ENCODE measurements around the gene TSPAN5.

TSPAN5 gene

DNA sequence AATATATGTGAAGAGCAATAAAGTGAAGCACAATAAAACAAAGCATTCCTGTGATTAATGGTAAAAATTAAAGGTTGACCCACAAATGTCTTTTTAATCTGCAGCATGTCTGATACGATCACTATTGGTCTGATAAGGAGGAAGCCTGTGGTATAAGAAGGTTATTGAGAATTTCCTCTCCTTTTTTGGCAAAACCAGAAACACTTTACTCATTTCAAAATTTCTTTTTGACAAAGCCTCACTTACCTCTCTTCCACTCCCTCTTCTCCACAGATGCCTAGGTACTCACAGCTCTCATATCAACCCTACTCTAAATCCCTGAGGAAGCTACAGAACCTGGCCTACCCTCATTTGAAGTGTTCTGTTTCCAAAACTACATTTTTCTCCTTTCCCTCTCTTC is 56.1 kb downstream of the TSPAN5 start:
- no peak for TF ChIP-seq CTCF (IDR thresholded peaks at IDR 0.05; ENCODE audit: borderline replicate concordance, insufficient read depth, low read depth, low read length)
- no peak overlapping the region for H3K4me3 ChIP-seq (ENCODE audit: low read depth, low read length)

- no peak for TF ChIP-seq CTCF (IDR thresholded peaks at IDR 0.05; ENCODE audit: borderline replicate concordance, insufficient read depth, low read depth, low read length)
Measured at GRCh38 chr4:98601708-98602107, 56.7 kb downstream of the TSPAN5 start.

GRCh38 chr4:98599617-98600205 is 58.7 kb downstream of the TSPAN5 start:
- TF ChIP-seq CTCF (IDR thresholded peaks at IDR 0.05; ENCODE audit: borderline replicate concordance, insufficient read depth, low read depth, low read length), result no peak
- H3K4me3 ChIP-seq (ENCODE audit: low read depth, low read length), result no peak overlapping the region

More at GRCh38 chr4:98601708-98602107, 56.7 kb downstream of the TSPAN5 start:
- no peak overlapping the region for H3K4me3 ChIP-seq (ENCODE audit: low read depth, low read length)

DNA sequence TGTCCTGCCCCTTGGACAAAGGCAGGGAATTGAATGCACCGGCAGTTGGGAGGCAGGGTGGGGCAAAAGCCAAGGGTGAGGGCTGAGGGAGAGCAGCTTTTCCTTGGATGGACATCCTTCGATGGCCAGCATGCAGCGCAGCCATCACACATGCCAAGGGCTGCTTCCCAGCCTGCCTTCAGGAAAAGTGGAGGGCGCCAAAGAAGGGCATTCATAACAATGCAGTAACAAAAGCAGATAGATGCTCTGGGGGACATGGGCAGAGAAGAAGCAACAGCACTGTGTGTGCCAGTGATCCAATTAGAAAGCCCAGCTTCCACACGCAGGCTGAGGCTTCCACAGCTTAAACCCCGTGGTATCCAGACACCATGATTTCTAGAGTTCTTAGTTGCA is 71.5 kb downstream of the TSPAN5 start:
- no peak for TF ChIP-seq CTCF (IDR thresholded peaks at IDR 0.05; ENCODE audit: borderline replicate concordance, insufficient read depth, low read depth, low read length)
- H3K4me3 ChIP-seq (ENCODE audit: low read depth, low read length), result no peak overlapping the region

DNA sequence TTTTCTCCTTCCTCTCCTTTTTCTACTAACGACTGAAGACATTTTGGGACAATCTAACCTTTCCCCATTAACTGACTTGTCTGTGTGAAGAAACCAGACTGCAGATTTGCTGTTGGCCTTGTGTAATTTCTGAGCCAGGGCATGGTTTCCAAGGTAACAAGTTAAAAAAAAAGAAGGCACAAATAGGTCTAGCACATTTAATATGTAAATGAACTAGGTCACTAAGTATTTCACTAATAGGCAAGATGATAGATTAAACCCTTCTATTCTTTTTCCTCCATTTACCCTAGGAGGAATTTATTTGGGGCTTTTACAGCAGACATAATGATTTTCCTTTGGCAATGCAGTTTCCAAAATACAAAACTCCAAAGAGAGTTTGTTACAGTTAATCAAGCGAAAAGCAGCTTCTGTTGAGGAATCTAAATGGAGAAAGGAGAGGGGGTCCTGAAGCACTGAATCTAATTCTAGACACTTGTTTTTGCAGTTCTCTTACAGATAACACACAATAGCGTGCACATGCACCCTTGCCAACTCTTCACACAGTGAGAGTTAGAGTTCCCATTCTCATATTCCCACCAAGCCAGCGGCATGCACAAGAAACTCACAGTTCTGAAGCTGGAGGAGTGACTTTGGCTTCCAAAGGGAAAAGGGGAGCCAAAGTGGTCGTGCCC is 72.0 kb downstream of the TSPAN5 start:
- no peak overlapping the region for H3K4me3 ChIP-seq (ENCODE audit: low read depth, low read length)
- no peak for TF ChIP-seq CTCF (IDR thresholded peaks at IDR 0.05; ENCODE audit: borderline replicate concordance, insufficient read depth, low read depth, low read length)

GRCh38 chr4:98585596-98585995 is 72.8 kb downstream of the TSPAN5 start:
- H3K4me3 ChIP-seq (ENCODE audit: low read depth, low read length), result no peak overlapping the region
- TF ChIP-seq CTCF (IDR thresholded peaks at IDR 0.05; ENCODE audit: borderline replicate concordance, insufficient read depth, low read depth, low read length), result no peak

DNA sequence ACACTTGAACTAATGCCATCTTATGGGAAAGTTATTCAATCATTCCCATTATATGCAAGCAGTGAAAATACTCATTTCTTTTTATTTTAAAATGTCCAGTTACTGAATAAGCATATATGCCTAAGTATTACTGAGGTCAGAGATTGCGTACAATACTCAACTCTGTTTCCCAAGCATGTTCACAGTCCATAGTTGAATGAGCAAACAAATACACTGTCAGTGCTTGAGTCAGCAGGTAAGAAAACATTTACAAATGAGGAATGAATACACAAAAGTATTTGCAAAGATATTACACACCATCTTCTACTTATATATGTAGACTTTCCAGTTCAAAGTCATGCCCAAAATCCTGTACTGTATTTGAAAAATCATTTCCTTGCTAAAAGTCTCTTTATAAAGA is 74.1 kb downstream of the TSPAN5 start:
- no peak overlapping the region for H3K4me3 ChIP-seq (ENCODE audit: low read depth, low read length)
- no peak for TF ChIP-seq CTCF (IDR thresholded peaks at IDR 0.05; ENCODE audit: borderline replicate concordance, insufficient read depth, low read depth, low read length)

Data from GM12875 (cell line).